Ishikawa (cell line): Measurements from ENCODE around the gene IBTK.

Experiments
- CEBPB ChIP-seq: IDR thresholded peaks from 2 replicates; pipeline ENCODE4 v1.6.1; 2012
- CREB1 ChIP-seq: IDR thresholded peaks from 2 replicates; pipeline ENCODE4 v1.6.1; 2012; ENCODE audit warnings: low read depth
- MAX ChIP-seq: IDR thresholded peaks from 2 replicates; pipeline ENCODE4 v1.6.1; 2012
- RAD21 ChIP-seq: IDR thresholded peaks from 2 replicates; pipeline ENCODE4 v1.6.1; 2012; ENCODE audit warnings: low read depth
- YY1 ChIP-seq: IDR thresholded peaks from 2 replicates; pipeline ENCODE4 v1.6.1; 2012; ENCODE audit warnings: low read depth

- TF ChIP-seq MAX (no peak), RAD21 (peak; percentile 51), CREB1 (no peak), CEBPB (no peak), YY1 (no peak)
Observed at GRCh38 chr6:82251942-82252341, 4.4 kb upstream of the IBTK start.
